IPS DF 4.7 (cell line): Measurements from ENCODE around the gene EEFSEC.

ENCODE experiments used
- DNase-seq: peaks from one replicate; pipeline ENCODE4 v3.0.0-alpha.2; 2013; ENCODE audit warnings: low spot score; ENCODE audit errors: extremely low read depth

The EEFSEC gene

DNA sequence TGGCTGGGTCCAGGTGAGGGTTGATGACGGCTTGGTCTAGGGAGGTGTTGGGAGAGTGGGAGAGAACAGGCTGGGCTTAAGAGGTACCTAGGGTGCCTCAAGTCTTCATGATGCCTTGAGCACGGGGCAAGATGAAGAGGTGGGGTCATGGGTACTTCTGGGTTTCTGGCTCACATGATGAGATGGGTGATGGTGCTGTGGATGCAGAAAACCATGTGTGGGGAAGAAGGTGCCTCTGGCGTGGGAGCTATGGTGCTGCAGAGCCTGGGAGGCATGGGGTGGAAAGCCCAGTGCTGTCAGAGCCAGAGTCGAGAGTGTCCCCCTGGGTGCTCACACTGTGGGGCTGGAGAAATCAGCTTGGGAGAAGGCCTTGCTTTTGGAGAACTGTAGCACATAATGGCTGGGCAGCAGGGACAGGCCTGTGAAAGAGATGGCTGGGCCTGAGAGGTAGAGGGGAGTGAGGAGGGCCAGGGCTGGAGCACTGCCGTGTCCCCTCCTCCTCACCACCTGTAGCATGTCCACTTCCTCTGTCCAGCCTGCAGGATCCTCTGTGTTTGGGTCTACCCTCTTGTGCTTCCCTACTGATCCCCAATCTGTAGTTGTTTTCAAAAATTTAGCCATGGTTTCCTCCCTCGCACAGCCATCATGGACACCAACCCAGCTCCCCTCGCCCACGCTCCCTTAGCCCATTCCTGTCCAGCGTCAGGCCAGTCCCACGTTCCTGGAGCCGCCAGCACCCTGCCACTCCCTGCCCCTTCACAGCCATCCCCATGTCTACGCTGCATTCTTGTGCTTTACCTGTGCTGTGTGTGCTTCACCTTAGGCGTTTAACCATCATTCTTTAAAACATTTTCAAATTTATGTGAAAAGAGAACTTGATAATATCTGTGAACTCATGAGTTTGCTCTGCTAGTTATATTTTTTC, 132.0 kb downstream of the EEFSEC start:
- no peak for DNase-seq

DNA sequence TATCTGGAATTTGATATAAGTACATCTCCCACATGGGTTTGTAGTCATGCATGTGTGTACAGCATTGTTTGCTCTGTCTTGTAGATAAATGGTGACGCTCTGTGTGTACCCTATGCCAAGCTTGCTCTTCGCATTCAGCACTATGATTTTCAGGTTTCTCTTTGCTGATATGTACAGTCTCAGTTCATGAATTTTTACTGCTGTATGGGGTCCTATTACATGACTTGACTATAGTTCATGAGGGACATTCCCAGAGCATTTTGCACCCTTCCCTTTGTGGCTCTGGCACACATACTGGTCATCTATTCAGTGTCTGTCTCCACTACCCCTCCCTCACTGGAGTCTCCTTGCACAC, 132.7 kb downstream of the EEFSEC start:
- DNase-seq, result no peak

DNA sequence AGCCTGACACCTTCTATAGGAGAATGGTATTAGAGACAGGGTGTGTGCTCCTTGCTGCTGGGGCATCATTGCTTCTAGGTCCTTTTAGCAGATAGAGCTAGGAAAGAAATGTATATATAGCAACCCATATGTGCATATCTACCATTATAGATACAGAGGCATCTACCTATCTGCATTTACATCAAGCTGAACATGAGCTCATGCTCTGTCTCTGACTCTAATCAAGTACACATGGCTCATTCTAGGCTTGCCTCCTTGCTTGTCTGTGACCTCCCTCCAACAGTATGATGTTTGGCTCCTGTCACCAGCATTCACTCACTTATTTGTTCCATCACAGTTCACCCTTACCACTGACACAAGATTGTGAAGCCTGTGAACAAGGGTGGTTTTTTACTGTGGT, 133.4 kb downstream of the EEFSEC start:
- no peak for DNase-seq

DNA sequence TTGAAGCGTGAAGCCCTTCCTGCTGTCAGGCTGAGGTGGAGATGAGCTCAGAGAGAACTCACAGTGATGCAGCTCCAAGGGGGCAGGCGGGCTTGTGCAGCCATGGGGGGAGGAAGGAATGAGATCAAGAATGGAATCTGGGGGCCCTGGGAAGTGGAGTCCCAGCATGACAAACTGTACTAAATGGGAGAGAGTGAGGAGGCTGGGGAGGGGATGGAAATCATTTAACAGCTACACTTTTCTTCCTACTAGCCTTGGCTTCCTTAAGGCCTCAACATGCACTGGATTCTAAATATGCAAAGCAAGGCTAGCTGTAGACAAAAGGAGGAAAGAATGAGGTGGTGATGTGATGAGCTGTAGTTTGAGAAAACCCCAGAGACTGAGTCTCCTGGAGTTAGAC, 133.9 kb downstream of the EEFSEC start:
- no peak for DNase-seq

DNA sequence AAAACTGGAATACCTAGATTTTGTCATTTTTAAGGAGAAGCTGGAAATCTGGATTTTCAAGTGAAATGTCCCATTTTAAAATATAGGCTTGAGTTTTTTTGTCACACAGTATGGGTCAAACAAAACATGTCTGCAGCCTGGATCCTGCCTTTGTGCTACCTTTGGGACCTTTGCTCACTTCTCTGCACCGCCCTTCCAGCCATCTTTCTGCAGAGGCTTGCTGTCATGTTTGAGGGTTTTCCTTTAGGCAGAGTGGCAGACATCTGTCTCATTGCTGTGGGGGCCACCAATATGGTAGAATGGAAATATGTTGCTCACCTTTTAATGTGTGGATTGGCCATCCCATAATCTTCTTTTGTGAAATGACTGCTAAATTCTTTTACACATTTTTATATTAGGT, 136.3 kb downstream of the EEFSEC start:
- no peak for DNase-seq

DNA sequence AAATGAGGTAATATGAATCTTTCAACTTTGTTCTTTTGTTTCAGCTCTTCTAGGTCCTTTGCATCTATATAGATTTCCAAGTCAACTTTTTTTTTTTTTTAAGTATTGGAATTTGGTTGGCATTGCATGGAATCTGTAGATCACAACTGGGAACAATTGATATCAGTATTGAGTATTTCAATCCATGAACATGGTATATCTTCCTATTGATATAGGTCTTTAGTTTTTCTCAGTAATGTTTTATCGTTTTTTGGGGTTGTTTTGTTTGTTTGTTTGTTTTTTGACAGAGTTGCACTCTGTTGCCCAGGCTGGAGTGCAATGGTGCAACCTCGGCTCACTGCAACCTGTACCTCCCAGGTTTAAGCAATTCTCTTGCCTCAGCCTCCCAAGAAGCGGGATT, 137.2 kb downstream of the EEFSEC start:
- DNase-seq, result no peak

DNA sequence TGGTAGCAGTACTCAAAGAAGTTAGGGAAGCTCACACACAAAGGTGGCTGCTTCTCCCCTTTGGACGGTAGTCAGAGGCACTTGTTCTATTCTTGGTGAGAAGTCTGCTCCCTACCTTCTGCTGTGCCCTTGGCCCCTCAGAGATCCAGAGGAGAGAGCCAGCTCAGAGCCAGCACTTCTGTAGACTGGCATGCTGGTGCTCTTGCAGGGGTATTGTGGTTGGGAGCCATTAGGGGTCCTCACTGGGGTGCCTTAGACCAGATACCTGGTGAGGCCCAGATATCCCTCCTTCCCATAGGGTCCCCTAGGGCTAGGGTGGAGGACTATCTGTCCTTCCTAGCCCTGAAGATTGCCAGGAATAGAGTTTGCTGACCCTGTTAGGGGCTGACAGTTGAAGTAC, 140.6 kb downstream of the EEFSEC start:
- DNase-seq, result no peak

DNA sequence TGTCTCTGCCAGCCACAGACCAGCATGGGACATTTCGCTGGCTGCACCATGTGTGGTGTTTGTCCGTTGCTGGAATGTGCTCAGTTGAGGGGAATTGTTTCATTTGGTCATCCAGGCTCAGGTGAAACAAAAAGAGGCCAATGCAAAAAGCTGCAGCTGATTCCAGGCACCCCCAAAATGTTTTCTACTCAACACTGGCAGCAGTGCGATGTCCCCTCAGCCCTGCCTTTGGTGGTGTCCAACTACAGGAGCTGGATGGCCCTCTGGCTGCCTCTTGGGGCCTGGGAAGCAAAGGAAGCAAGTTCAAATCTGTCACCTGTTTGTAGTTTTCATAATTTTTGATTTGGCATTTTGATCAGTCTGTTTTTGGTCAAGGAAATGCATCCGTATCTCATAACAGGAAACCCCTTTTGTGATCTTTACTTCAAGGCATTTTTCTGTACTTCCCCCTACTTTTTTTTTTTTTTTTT, 141.8 kb downstream of the EEFSEC start:
- DNase-seq, result no peak

DNA sequence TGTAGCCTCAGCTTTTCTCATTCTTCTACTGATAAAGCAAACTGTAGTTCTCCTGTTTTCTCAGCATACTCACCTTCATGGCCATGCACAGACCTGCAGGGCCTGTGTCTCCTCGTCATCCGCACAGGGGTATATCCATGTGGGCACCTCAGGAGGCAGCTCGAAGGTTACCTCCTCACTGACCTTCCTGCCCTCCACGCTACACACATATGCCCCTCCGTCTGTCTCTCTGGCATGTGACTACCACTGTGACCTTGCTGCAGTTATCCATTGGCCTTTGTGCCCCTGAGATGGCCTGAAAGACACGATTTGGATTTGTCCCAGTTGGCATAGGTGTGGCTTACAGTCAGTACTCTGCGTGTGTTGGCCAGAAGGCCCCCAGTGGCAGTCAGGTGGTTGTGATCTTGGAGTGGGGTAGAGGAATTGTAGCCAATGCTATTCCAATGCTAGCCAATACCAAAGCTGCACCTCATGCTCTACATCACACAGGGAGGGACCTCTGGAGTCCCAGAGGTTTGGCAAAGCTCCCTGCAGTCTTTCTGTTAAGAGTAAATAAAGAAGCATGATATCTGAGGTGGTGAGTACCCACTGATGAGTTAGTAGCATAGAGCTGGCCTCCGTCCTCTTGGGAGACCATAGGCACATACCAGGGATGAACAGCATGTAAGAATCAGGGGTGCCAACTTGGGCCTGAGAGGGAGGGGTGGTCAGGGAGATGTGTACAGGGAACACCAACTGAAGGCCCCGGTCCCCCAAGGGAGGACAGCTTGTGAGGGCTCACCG, 143.4 kb downstream of the EEFSEC start:
- no peak for DNase-seq

DNA sequence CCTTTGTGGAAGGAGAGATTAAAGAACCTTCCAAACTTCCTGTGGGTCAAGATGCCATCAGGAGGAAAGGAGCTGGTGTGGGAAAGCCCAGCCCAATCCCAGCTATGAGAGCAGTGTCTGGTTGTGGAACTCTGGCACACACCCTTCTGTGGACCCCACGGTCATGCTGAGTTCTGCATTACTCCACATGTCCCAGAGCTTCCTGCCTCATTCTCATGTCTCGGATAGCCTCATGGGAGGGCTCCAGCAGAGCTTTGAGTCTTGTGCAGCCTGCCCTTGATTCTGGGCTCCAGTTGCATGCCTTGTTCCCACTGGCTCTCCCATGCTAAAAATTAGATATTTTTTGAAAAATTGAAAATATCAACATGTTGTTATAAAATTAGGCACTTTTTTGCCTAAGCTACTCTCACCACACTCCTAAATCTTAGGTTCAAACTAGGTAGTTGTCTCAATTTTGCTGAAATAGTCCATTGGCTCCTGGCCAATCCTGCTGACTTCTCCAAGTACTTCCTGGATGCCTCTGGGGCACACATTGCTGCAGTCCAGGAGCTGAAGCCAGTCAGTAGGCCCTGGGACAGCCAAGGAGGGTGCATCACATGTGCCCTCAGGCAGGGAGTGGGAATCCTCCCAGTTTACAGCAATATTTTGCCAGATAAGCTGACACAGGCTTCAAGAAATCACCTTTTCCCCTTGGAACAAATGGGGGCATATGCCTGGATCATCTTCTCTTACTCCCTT, 144.3 kb downstream of the EEFSEC start:
- DNase-seq, result no peak

DNA sequence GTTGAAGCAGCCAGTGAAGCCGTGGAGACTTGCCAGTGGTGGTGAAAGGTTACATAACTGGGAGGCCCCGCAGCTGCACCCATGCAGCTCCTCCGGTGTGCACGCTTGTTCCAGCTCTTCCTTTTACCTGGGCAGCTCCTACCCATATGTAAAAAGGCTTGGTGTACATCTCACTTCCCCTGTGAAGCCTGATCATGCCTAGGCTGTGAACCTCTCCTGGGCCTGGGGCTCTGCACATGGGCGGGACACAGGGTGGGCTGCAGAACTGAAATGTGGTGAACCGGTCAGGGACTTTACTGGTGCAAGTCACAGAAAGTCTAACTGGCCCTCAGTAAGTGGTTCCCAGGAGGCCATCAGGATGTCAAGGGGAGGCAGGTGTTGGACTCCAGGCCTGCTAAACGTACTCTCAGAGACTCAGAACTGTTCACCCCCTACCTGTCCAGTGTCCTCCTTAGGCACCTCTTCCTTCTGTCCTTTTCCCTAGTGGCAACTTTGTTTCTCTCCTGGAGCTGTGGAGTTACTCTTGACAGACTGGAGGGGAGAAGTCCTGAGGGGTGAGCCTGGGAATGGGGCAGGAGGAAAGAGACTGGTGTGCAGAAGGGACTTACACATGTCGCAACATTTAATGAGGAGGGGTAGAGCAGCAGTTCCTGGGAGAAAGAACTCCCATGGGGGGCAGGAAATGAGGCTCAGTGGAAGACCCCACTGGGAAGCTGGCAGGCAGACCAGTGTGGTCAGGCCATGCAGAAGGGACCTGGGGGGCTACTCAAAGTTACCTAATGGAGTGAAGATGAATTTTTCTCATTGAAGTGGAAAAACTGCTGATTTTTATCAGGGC, 148.1 kb downstream of the EEFSEC start:
- no peak for DNase-seq

DNA sequence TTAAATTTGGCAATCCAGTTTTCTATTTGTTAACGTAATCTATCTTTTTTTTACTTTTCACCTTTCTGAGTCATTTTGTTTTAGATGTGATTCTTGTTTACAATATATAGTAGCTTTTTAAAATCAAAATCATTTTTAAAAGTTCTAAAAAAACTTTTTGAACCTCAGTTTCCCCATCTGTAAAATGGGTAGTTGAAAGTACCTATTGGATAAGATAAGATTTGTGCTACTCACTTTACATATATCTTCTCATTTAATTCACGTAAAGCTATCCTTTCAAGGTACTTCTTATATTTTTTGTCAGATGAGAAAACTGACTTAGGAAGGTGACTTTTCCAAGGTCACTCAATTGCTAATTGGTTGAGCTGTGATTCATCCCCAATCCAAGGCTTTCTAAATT, 153.2 kb downstream of the EEFSEC start:
- DNase-seq, result no peak

DNA sequence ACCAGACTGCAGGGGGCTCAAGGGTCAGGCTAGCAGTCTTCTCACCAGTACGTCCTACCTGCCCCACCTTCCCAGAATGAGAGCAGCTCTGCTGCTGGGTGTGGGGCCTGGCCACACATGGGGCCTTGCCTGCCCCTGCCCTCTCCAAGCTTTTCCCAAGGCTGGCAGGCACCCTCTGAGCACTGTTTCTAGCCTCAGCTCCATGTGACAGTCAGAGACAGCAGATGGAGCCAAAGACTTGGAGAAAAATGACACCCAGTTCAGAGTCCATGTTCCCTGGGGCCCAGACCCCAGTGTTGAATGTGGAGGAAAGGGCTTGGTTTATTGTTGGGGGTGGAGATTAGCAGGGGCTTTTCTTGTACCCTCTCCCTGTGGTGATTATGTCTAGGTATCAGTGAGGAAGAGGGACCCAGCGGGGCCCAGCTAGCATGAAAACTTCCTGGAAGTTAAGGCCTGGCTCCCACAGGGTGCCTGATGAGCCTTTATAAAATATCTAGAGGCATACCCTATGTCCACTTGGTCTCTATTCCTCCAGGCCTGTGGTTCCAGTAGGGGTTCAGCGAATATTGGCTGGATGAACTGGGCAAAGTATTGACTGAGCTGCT, 153.8 kb downstream of the EEFSEC start:
- DNase-seq, result no peak

DNA sequence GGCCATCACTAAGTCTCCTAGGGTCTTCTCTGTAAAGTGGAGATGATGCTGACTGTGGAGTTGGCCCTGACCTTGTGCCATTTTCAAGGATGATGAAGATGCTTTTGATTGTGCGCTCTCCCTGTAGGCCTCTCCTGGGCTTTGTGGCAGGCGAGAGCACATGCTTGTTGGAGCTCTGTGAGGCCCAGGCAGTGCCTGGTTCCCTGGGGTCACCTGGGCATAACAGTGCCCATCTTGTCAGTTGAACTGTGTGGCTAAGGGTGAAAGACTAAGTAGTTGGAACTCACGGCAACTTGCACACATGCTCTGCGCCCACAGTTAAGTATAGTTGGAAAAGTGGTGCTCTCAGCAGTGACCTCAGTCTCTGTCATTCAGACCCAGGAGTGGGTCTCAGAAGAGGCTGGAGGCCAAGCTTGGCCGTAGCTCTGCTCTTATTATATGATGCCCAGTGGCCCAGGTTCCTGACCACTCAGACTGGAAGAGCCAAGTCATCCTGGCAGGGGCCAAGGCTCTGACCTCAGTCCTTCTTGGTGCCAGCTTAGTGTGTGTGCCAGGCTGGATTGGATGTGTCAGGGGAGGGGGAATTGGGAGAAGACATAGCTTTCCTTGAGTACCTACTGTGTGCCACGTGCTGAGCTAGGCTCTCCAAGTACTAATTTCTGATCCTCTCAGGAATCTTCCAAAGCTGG, 154.6 kb downstream of the EEFSEC start:
- no peak for DNase-seq

DNA sequence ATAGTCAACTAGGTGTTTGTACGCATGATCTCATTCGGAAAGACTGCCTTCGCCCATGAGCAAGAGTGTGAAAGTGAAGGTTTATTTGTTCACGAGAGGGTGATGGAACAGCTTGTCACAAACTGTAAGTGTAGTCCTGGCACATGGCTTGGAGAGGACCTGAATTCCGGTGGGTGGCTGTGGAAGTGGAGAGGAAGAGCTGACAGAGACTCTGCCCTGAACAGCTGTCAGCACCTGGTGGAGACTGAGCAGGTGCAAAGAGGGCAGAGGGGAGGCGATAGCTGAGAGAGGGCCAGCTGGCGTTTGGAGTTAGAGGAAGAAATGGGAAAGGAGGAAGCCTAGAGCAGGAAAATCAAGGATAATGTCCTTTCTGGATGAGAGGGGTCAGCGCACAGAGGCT, 155.7 kb downstream of the EEFSEC start:
- DNase-seq, result no peak

DNA sequence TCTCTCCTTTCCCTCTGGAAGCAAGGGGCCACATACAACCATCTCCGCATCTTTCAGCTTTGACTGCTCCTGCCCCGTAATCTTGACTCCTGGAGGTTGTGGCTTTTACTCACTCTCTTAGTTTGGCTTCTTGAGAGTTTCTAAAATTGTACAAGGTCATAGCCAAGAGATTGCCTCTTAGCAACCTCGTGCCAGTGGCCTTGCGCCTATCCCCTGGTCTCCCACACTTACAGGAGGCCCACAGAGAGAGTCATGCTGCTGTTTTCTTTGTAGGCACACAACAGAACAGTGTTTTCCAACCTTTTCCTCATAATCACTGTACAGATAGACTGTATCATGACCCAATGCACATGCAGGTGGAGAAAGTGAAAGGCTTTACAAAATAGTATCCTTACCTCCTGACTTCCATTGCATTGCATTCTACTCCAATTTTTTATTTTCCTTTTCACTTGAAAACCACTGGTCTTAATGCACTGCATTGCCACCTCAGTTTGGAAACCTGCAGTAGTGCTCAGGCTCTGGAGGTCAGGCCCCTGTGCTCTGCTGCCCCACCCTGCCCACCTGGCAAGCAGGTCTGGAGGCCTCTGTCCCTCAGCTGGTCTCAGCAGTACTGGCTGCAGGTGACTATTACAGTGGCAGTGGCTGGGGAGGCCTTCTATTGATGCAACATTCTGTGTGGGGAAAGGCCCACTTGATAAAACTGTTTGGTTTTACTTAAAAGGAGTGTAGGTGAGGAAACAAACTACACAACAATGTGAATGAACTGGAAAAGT, 157.2 kb downstream of the EEFSEC start:
- no peak for DNase-seq

DNA sequence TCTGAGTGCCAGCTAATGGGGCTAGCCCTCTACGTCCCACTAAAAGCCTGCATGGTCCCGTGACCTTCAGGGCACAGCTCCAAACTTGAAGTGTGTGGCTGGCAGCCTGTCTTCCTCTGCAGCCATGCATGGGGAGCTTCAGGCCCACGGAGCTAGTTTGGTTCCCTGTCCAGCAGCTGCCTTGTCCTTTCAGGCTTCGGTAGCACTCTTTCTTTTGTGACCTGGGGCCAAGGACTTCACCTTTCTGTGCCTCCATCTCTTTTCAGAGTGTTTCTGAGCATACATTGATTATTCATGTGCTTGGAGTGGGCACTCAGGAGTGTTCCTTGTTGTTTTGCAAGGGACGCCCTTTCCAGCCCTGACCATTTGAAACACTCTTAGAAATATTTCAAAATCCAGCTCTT, 158.2 kb downstream of the EEFSEC start:
- DNase-seq, result no peak

DNA sequence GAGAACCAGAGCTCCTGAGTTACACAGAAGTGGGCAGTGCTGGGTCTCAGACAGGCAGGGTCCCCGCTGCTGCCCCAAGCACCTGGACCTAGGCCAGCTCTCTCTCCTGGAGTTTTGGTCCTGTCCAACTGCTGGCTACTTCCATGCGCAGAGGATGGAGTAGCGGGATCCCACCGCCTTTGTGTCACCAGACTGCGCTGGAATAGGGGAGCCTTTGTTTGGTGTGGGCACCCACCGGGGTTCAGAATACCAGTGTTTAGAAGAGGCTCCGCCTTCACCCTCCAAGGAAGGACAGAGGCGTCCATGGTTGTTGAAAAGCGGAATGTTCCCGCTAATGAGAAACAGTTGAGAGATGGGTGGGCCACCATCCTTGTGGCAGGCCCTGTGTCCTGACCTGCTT, 159.0 kb downstream of the EEFSEC start:
- no peak for DNase-seq

DNA sequence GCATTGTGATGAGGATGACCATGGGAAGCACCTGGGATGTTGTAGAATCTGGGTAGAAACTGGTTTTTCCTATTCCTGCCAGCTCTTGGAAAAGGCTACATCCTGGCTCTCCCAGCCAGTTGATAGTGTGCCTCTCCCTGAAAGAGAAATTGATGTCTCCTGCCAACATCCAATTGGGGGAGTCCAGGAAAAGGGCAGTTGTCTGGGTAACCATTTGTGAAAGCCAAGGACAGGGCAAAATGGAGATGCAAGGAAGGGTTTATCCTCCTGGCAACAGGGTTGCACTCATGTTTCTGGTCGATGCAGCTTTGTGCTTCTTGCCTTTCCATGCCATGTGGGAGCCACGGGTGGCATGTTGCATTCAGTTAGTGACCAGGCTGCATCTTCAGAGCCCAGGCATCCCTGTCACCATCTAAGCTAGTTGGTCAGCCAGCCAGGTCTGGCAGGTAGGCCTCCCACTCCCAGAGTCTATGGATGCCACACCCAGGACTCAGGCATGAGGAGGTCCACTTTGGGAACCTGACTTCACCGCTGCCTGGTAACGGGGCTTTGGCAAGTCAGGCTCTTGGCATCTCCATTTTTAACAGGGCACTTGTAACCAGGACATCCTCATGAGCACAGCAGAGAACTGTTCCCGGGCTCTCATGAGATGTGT, 159.9 kb downstream of the EEFSEC start:
- no peak for DNase-seq
